MM.1S (cell line): ENCODE measurements around the gene CST4.

Source experiments
- DNase-seq: peaks from one replicate; pipeline ENCODE4 v3.0.0-alpha.2; 2015
- H2AFZ ChIP-seq: fragments of 300-600 bp; sonication (generic); 2 replicates; pipeline ENCODE4 v1.6.0; 2016; ENCODE audit warnings: antibody characterized with exemption, low read length
- H3F3A ChIP-seq: fragments of 300-600 bp; sonication (generic); 2 replicates; pipeline ENCODE4 v1.6.1; 2016; ENCODE audit warnings: mild to moderate bottlenecking, antibody characterized with exemption, low read length, moderate library complexity, mixed read lengths; ENCODE audit not compliant: insufficient read depth
- H3K27ac ChIP-seq: fragments of 300-600 bp; sonication (generic); 2 replicates; pipeline ENCODE4 v1.5.1; 2016; ENCODE audit warnings: mild to moderate bottlenecking, low read length
- H3K27me3 ChIP-seq: fragments of 300-600 bp; sonication (generic); replicated peaks from 2 replicates; pipeline ENCODE4 v1.6.0; 2016; ENCODE audit warnings: low read length; ENCODE audit not compliant: insufficient read depth
- H3K36me3 ChIP-seq: fragments of 300-600 bp; sonication (generic); replicated peaks from 2 replicates; pipeline ENCODE4 v1.6.1; 2016; ENCODE audit warnings: mild to moderate bottlenecking, low read length, mixed read lengths; ENCODE audit not compliant: insufficient read depth
- H3K4me1 ChIP-seq: fragments of 300-600 bp; sonication (generic); 2 replicates; pipeline ENCODE4 v1.6.1; 2016; ENCODE audit warnings: low read length, mixed read lengths
- H3K4me2 ChIP-seq: fragments of 300-600 bp; sonication (generic); 2 replicates; pipeline ENCODE4 v1.6.0; 2016; ENCODE audit warnings: low read depth, low read length
- H3K4me3 ChIP-seq: fragments of 300-600 bp; sonication (generic); 2 replicates; pipeline ENCODE4 v1.5.1; 2016; ENCODE audit warnings: low read length, mixed read lengths
- H3K79me2 ChIP-seq: fragments of 300-600 bp; sonication (generic); 2 replicates; pipeline ENCODE4 v1.6.1; 2016; ENCODE audit warnings: mixed run types, low read length, mixed read lengths
- H3K9ac ChIP-seq: fragments of 300-600 bp; sonication (generic); 2 replicates; pipeline ENCODE4 v1.6.1; 2016; ENCODE audit warnings: low read length, mixed read lengths
- H3K9me2 ChIP-seq: fragments of 300-600 bp; sonication (generic); replicated peaks from 2 replicates; pipeline ENCODE4 v1.6.1; 2016; ENCODE audit warnings: mild to moderate bottlenecking, low read length, mixed read lengths; ENCODE audit not compliant: insufficient read depth
- H3K9me3 ChIP-seq: fragments of 300-600 bp; sonication (generic); replicated peaks from 2 replicates; pipeline ENCODE4 v1.6.1; 2016; ENCODE audit warnings: mild to moderate bottlenecking, low read length, mixed read lengths; ENCODE audit not compliant: insufficient read depth
- H4K20me1 ChIP-seq: fragments of 300-600 bp; sonication (generic); 2 replicates; pipeline ENCODE4 v1.6.1; 2016; ENCODE audit warnings: mild to moderate bottlenecking, low read length, moderate library complexity, mixed read lengths; ENCODE audit not compliant: insufficient read depth
- EZH2 ChIP-seq: fragments of 300-600 bp; sonication (generic); optimal IDR thresholded peaks from 2 replicates; pipeline ENCODE3; 2017; ENCODE audit warnings: low read depth, mild to moderate bottlenecking, antibody characterized with exemption, low read length, mixed read lengths
- EZH2phosphoT487 ChIP-seq: fragments of 300-600 bp; sonication (generic); IDR thresholded peaks from 2 replicates; pipeline ENCODE4 v1.6.1; 2018; ENCODE audit warnings: antibody characterized with exemption, low read length
- TF ChIP-seq, protein P1 (sequence below): fragments of 300-600 bp; sonication (generic); IDR thresholded peaks from 2 replicates; pipeline ENCODE4 v1.5.1; 2016; ENCODE audit warnings: antibody characterized with exemption, low read length, mixed read lengths

The CST4 gene

GRCh38 chr20:23647346-23647745 is 41.5 kb downstream of the CST4 start:
- no peaks in the 10 kb centered on the region for H3K79me2 ChIP-seq
- no peaks in the 10 kb centered on the region for H3K36me3 ChIP-seq
- TF ChIP-seq, protein P1, sequence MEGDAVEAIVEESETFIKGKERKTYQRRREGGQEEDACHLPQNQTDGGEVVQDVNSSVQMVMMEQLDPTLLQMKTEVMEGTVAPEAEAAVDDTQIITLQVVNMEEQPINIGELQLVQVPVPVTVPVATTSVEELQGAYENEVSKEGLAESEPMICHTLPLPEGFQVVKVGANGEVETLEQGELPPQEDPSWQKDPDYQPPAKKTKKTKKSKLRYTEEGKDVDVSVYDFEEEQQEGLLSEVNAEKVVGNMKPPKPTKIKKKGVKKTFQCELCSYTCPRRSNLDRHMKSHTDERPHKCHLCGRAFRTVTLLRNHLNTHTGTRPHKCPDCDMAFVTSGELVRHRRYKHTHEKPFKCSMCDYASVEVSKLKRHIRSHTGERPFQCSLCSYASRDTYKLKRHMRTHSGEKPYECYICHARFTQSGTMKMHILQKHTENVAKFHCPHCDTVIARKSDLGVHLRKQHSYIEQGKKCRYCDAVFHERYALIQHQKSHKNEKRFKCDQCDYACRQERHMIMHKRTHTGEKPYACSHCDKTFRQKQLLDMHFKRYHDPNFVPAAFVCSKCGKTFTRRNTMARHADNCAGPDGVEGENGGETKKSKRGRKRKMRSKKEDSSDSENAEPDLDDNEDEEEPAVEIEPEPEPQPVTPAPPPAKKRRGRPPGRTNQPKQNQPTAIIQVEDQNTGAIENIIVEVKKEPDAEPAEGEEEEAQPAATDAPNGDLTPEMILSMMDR: no peak
- TF ChIP-seq EZH2: no peak
- TF ChIP-seq EZH2phosphoT487: no peak
- H3K4me2 ChIP-seq: no peak overlapping the region
- H4K20me1 ChIP-seq: no peaks in the 10 kb centered on the region
- H3K4me3 ChIP-seq: no peak overlapping the region
- no peaks in the 10 kb centered on the region for H3F3A ChIP-seq
- DNase-seq: no peak
- H3K9me3 ChIP-seq: no peaks in the 10 kb centered on the region
- H2AFZ ChIP-seq: no peak overlapping the region
- H3K27ac ChIP-seq: no peak overlapping the region
- no peak overlapping the region for H3K9ac ChIP-seq
- no peaks in the 10 kb centered on the region for H3K27me3 ChIP-seq
- no peaks in the 10 kb centered on the region for H3K9me2 ChIP-seq
- no peaks in the 10 kb centered on the region for H3K4me1 ChIP-seq

GRCh38 chr20:23646106-23646873 is 42.5 kb downstream of the CST4 start:
- no peak for DNase-seq
- no peak overlapping the region for H2AFZ ChIP-seq
- no peaks in the 10 kb centered on the region for H3K4me1 ChIP-seq

DNA sequence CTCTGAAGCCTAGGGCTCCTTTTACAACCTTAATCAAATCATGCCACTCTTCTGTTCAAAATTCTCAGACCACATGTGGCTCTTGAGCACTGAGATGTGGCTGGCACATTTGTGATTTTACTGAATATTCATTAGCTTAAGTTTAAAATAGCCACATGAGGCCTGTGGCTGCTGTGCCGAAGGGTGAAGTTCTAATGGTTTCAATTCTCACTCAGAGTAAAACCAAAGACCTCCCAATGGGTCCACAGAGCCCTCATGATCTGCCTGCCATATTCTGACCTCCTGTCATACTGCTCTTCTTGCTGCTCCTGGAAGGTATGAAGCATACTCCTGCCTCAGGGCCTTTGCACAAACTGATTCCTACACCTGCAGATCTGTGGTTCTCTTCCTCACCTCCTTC is 43.3 kb downstream of the CST4 start:
- Histone ChIP-seq H3F3A (no peaks in the 10 kb centered on the region), H3K4me3 (no peak overlapping the region), H2AFZ (no peak overlapping the region), H3K9me3 (no peaks in the 10 kb centered on the region), H3K36me3 (no peaks in the 10 kb centered on the region), H3K9ac (no peak overlapping the region), H3K79me2 (no peaks in the 10 kb centered on the region), H3K4me1 (no peaks in the 10 kb centered on the region), H3K27me3 (no peaks in the 10 kb centered on the region), H3K27ac (no peak overlapping the region), H3K9me2 (no peaks in the 10 kb centered on the region), H3K4me2 (no peak overlapping the region), H4K20me1 (no peaks in the 10 kb centered on the region)
- TF ChIP-seq EZH2phosphoT487 (no peak), EZH2 (no peak)
- TF ChIP-seq, protein P1: no peak
- DNase-seq: no peak

More at GRCh38 chr20:23646106-23646873, 42.5 kb downstream of the CST4 start:
- Histone ChIP-seq H3K36me3 (no peaks in the 10 kb centered on the region), H4K20me1 (no peaks in the 10 kb centered on the region), H3K27ac (no peak overlapping the region), H3F3A (no peaks in the 10 kb centered on the region), H3K9me2 (no peaks in the 10 kb centered on the region), H3K27me3 (no peaks in the 10 kb centered on the region), H3K9ac (no peak overlapping the region), H3K4me3 (no peak overlapping the region), H3K9me3 (no peaks in the 10 kb centered on the region), H3K79me2 (no peaks in the 10 kb centered on the region), H3K4me2 (no peak overlapping the region)
- TF ChIP-seq EZH2 (no peak), EZH2phosphoT487 (no peak)
- TF ChIP-seq, protein P1: no peak
